ENCODE data around the gene BCAR3. TPM values are rescaled to one million over a fixed set of nuclear protein-coding genes. Genes with fewer than 3 reads are reported as not detected.

The BCAR3 gene
- total RNA-seq, 1 donor from 2014 or later, result 74.8 TPM

DNA sequence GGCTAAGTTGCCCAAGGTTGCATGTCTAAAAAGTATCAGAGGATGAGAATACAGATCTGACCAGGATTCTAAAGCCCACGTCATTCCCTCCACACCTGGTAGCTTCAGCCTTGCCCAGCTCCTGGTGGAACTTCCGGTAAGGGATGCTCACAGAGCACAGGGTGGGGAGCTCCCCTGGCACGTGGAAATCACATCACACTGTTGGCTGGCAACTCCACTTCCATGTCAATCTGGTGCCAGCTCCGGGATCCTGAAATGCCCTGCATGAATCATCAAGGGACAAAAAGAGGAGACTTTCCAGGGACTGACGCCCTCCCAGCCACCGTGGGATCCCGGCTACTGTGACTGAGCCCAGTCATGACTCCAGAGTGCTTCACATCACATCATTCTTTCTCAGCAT lies 12.4 kb upstream of the BCAR3 start:
- no peak for DNase-seq (ENCODE audit: low read depth)
- H3K4me3 ChIP-seq (ENCODE audit: low read depth, low read length), result no peak overlapping the region
- TF ChIP-seq, protein P1, sequence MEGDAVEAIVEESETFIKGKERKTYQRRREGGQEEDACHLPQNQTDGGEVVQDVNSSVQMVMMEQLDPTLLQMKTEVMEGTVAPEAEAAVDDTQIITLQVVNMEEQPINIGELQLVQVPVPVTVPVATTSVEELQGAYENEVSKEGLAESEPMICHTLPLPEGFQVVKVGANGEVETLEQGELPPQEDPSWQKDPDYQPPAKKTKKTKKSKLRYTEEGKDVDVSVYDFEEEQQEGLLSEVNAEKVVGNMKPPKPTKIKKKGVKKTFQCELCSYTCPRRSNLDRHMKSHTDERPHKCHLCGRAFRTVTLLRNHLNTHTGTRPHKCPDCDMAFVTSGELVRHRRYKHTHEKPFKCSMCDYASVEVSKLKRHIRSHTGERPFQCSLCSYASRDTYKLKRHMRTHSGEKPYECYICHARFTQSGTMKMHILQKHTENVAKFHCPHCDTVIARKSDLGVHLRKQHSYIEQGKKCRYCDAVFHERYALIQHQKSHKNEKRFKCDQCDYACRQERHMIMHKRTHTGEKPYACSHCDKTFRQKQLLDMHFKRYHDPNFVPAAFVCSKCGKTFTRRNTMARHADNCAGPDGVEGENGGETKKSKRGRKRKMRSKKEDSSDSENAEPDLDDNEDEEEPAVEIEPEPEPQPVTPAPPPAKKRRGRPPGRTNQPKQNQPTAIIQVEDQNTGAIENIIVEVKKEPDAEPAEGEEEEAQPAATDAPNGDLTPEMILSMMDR (conservative IDR thresholded peaks at IDR 0.05; ENCODE audit: low read depth, low read length), result no peak

DNA sequence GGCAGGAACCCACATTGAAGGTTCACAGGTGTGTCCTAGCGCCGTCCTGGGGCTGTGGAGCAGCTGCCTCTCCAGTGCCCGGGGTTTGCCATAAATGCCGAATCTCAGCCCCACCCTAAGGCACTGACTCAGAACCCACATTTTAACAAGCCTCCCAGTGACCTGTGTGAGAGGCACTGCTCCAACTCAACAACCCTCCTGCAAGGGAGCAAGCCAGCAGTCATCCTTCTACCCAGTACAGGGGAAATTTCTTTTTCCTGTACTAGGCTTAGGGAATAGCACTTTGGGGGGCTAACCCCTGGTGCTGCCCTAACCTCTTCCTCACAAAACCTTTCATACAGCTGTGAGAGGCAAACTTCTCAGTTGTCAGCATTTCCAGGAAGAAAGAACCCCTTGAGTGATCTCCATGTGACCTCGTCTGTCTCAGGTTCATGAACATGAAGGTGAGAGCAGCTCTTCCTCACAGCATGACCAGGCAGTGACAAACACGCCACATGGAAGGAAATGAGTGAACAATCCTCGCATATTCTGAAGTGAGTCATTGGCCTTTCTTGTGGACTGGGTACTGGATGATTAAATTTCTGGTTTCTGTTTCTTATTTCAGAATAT lies 11.4 kb upstream of the BCAR3 start:
- TF ChIP-seq, protein P1 (conservative IDR thresholded peaks at IDR 0.05; ENCODE audit: low read depth, low read length), result no peak
- DNase-seq (ENCODE audit: low read depth), result peak; percentile 94
- H3K4me3 ChIP-seq (ENCODE audit: low read depth, low read length), result peak overlapping the region; percentile 1

DNA sequence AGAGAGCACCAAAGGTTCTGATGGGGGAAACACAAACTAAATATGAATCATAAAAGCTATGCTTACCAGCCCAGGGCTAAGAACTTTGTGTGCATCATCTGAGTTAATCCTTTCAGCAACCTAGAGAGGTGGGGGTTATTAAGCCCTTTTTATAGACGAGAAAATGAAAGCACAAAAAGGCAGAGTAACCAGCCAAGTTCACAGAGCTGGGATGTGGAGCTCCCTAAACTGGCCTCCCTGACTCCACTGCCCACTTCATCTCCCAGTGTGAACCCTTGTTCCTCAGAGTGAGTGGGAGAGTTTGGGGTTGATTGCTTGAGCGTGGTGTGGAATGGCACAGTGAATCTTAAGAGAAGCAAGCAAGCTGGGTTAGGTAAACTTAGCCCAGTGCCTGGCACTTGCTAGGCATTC lies 10.8 kb upstream of the BCAR3 start:
- TF ChIP-seq, protein P1 (conservative IDR thresholded peaks at IDR 0.05; ENCODE audit: low read depth, low read length), result no peak
- no peak for DNase-seq (ENCODE audit: low read depth)
- H3K4me3 ChIP-seq (ENCODE audit: low read depth, low read length), result peak overlapping the region; percentile 1

DNA sequence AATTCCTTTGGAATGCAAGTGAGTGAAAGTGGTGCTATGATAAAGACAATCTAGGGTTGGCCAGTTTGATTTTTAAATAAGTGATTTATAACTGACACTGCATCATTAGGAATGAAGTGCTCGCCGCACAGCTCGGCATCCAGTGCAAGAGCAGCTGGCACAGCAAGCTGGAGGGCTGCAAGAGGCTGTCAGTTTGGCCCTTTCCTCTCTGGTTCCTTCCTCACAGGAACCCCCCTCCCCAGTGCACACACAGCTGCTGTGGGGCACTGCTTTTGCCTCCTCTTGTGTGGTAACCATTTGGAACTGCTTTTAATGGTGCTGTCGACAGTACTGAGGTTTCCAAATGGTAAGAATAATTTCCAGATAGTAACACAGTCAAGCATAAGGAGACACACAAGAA lies 10.4 kb upstream of the BCAR3 start:
- DNase-seq (ENCODE audit: low read depth), result no peak
- TF ChIP-seq, protein P1 (conservative IDR thresholded peaks at IDR 0.05; ENCODE audit: low read depth, low read length), result no peak
- H3K4me3 ChIP-seq (ENCODE audit: low read depth, low read length), result no peak overlapping the region

DNA sequence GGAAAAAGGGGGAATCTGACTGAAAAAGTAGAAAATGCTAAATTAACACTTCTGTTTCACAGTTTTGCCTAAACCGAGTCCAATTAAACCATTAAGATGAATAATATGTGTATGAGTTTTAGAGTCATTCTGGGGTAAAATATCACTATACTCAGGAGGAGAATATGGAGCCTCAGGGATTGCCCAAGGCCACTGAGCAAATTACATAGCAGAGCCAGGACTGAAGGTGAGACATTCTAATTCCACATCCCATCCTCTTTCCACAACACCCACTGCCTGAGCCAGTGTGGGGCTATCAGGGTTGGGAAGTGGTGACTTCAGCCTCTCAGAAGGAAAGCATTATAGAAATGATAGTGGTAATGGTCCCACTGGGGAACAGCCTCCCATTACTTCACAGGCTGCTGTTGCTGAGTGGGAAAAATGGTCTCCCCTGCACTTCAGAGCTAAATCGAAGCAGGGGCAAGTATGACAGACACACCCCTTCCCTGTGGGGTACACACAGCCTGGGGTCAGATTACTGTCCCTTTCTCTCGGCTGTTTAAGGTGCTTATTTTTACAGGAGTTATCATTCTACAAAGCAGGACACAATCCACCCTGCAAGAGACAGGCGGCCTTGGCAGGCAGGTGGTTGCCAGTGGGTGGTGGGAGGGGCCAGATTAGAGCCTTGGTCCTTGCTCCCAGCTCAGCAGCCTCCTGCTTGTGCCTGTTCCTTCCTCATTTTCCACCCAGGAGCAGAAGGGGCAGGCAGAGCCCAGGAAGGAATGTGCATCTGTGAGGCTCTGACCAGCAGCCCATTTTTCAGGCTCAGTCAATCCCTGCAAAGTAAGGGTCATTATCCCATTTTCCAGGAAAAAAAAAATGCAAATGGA lies 9.5 kb upstream of the BCAR3 start:
- TF ChIP-seq, protein P1 (conservative IDR thresholded peaks at IDR 0.05; ENCODE audit: low read depth, low read length), result no peak
- no peak overlapping the region for H3K4me3 ChIP-seq (ENCODE audit: low read depth, low read length)
- DNase-seq (ENCODE audit: low read depth), result no peak

DNA sequence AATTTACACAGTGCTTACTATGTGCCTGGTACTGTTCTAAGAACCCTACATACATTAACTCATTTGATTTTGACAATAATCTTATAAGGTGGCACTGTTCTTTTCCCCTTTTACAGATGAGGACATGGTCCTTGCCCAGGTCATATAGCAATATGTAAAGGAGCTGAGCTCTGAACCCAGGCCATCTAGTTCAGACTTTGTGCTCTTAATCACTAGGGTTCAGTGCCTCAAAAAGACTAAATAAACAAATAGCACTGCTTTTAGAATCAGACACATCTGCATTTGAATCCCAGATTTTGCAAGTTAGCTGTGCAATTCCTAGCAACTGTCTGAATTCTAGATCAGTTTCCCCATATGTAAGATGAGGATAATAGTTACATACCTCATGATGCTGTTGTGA lies 8.7 kb upstream of the BCAR3 start:
- H3K4me3 ChIP-seq (ENCODE audit: low read depth, low read length), result no peak overlapping the region
- TF ChIP-seq, protein P1 (conservative IDR thresholded peaks at IDR 0.05; ENCODE audit: low read depth, low read length), result no peak
- DNase-seq (ENCODE audit: low read depth), result no peak
